HEK293T (cell line): ENCODE measurements around the gene CIBAR2.

ENCODE experiments used
- CTCF ChIA-PET: fragments of 350-600 bp; formaldehyde crosslinking; extraction: SDS; loops from one replicate; lab custom pipeline; 2021; ENCODE audit warnings: antibody characterized with exemption, inconsistent platforms; lab: Yijun Ruan, JAX
- POLR2A ChIA-PET: fragments of 350-600 bp; formaldehyde crosslinking; extraction: SDS; loops from one replicate; lab custom pipeline; 2020; ENCODE audit warnings: antibody characterized with exemption, inconsistent platforms; lab: Yijun Ruan, JAX
- DNase-seq: peaks from one replicate; pipeline ENCODE4 v3.0.0; 2012; ENCODE audit warnings: mixed read lengths; ENCODE audit errors: extremely low spot score
- ARNT ChIP-seq: fragments of 450-650 bp; IDR thresholded peaks from 2 replicates; pipeline ENCODE4 v1.6.1; 2017; ENCODE audit warnings: mild to moderate bottlenecking
- BHLHE40 ChIP-seq: fragments of 450-650 bp; IDR thresholded peaks from 2 replicates; pipeline ENCODE4 v1.6.1; 2016; ENCODE audit warnings: mild to moderate bottlenecking, moderate library complexity, borderline replicate concordance
- CTBP1 ChIP-seq: fragments of 450-650 bp; IDR thresholded peaks from 2 replicates; pipeline ENCODE4 v1.6.1; 2016; ENCODE audit warnings: borderline replicate concordance
- ELF4 ChIP-seq: fragments of 450-650 bp; IDR thresholded peaks from 2 replicates; pipeline ENCODE4 v1.6.1; 2017; ENCODE audit warnings: antibody characterized with exemption
- FOXA1 ChIP-seq: fragments of 450-650 bp; IDR thresholded peaks from 2 replicates; pipeline ENCODE4 v1.6.1; 2016; ENCODE audit warnings: mild to moderate bottlenecking
- FOXK2 ChIP-seq: fragments of 450-650 bp; IDR thresholded peaks from 2 replicates; pipeline ENCODE4 v1.6.1; 2016; ENCODE audit warnings: mild to moderate bottlenecking
- FOXM1 ChIP-seq: fragments of 450-650 bp; IDR thresholded peaks from 2 replicates; pipeline ENCODE4 v1.6.1; 2017; ENCODE audit warnings: mild to moderate bottlenecking, borderline replicate concordance
- HDGF ChIP-seq: fragments of 450-650 bp; IDR thresholded peaks from 2 replicates; pipeline ENCODE4 v1.6.1; 2017; ENCODE audit warnings: antibody characterized with exemption, borderline replicate concordance
- L3MBTL2 ChIP-seq: fragments of 450-650 bp; conservative IDR thresholded peaks from 2 replicates; pipeline ENCODE4 v1.6.1; 2016; ENCODE audit warnings: mild to moderate bottlenecking
- LEF1 ChIP-seq: fragments of 450-650 bp; IDR thresholded peaks from 2 replicates; pipeline ENCODE4 v1.6.1; 2017; ENCODE audit warnings: mild to moderate bottlenecking, borderline replicate concordance
- NFRKB ChIP-seq: fragments of 450-650 bp; IDR thresholded peaks from 2 replicates; pipeline ENCODE4 v1.6.1; 2016; ENCODE audit warnings: mild to moderate bottlenecking, moderate library complexity
- SP1 ChIP-seq: fragments of 450-650 bp; IDR thresholded peaks from 2 replicates; pipeline ENCODE4 v1.6.1; 2017
- SUZ12 ChIP-seq: fragments of 450-650 bp; IDR thresholded peaks from 2 replicates; pipeline ENCODE4 v1.6.1; 2016; ENCODE audit warnings: mild to moderate bottlenecking
- TARDBP ChIP-seq: fragments of 450-650 bp; IDR thresholded peaks from 2 replicates; pipeline ENCODE4 v1.6.1; 2016
- ZNF384 ChIP-seq: fragments of 450-650 bp; IDR thresholded peaks from 2 replicates; pipeline ENCODE4 v1.6.1; 2016
- TF ChIP-seq, protein P1 (sequence below): fragments of 450-650 bp; IDR thresholded peaks from 2 replicates; pipeline ENCODE4 v1.6.1; 2016

CIBAR2 gene

DNA sequence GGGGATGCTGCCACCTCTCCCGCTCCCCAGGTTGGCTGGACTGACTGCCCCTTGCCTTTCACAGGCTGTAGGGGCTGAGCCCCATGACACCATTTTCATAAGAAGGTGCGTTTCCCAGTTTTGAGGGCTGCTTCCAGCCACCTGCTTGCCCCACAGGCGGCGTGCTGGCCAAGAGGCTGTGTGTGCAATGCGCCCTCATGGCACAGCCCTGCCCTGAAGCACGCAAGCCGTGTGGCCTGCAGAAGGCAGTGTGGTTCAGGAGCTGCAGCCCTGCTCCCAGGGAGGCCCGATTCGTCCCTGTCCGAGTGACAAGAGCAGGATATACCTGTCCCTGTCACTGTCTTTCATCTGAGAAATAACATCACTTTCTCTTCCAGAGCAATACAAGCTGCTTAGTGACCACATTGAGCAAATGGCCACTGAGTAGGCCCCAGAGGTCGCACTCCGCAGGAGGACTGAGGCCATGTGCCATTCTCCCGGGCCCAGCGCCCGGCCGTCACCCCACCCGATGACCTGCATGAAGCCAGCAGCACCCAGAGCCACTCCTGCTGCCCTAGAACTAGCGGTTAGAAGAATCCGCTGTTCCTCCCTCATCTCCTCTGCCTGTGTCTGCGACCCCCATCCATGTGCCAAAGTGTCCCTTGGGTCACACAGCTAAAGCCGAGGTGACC is 24.2 kb downstream of the CIBAR2 start:
- ChIA-PET POLR2A (no interaction called here), CTCF (no interaction called here)
- DNase-seq: no peak
- TF ChIP-seq HDGF (no peak), L3MBTL2 (no peak), LEF1 (no peak), NFRKB (no peak), ELF4 (no peak)

DNA sequence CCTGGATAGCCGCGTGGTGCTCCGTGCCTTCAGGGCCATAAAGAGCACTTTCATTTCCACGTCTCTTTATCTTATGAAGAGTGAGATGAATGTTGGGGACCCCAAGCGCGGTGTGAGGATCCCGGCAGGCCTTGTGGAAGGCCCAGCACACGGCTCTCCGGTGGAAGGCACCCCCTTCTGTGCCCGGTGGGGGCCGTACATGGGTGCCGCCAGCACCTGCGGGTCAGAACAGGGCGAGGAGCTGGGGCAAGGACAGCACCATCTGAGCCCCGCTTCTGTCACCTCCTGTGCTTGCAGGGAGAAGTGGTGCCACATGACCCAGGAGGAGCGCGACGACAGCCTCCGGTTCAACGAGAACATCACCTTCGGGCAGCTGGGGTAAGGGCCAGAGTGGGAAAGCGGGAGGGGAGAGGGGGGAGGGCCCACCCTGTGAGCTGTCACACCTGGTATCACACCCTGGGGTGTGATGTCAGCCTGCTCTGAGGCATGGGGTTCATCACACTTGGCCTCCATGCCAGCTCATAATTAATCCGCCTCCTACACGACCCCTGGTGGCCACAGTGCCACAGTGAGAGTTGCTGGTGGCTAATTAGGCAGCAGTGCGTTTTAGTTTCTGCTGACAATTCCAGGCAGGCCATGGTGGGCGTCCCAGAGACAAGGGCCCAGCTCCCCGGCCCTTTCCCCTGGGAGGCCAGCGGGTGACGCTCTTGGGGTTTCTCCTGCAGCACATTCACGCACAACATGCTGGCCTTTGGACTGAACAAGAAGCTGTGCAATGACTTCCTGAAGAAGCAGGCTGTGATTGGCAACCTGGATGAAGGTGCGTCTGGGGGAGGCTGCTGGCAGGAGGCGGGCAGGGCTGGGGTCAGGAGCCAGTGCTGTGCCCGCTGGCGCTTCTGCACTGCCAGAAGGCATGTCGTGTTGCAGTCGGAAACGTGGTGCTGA is 25.7 kb downstream of the CIBAR2 start:
- CTCF ChIA-PET: interaction anchor here (0.7 to 1.2 kb wide), 4 partner anchors 9 to 104 kb away, joined by 3 to 8 read pairs (median 4); no protein-coding TSS in a partner anchor
- TF ChIP-seq FOXM1: no peak
- TF ChIP-seq ARNT: no peak
- no peak for TF ChIP-seq LEF1
- TF ChIP-seq FOXA1: no peak
- TF ChIP-seq ZNF384: no peak
- no peak for TF ChIP-seq TARDBP
- TF ChIP-seq CTBP1: no peak
- no peak for TF ChIP-seq SUZ12
- TF ChIP-seq FOXK2: no peak
- no peak for TF ChIP-seq HDGF
- TF ChIP-seq L3MBTL2: no peak
- no peak for TF ChIP-seq ELF4
- TF ChIP-seq NFRKB: no peak
- TF ChIP-seq, protein P1, sequence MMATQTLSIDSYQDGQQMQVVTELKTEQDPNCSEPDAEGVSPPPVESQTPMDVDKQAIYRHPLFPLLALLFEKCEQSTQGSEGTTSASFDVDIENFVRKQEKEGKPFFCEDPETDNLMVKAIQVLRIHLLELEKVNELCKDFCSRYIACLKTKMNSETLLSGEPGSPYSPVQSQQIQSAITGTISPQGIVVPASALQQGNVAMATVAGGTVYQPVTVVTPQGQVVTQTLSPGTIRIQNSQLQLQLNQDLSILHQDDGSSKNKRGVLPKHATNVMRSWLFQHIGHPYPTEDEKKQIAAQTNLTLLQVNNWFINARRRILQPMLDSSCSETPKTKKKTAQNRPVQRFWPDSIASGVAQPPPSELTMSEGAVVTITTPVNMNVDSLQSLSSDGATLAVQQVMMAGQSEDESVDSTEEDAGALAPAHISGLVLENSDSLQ: no peak
- DNase-seq: peak; percentile 69
- POLR2A ChIA-PET: interaction anchor here (1.5 kb wide), 1 partner anchor 76 kb away, joined by 5 read pairs; the partner anchor contains the start of gene ZDHHC7

DNA sequence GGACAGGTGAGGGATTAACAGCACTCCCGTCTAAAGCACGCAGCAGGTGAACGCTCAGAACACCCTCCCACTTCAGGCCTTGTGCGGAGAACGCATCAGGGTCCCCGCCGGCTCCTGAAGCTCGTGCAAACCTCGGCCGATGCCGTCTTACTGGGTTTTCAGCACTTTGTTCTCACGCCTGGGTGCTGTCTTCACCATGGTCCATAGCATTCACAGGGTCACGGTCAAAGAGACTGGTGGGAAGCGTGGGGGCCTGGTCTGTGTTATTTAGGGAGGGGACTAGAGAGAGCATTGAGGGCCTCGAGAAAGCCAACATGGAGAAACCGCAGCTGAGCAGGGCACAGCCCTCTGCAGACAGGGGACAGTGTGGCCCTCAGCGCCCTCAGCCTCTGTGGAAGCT is 26.6 kb downstream of the CIBAR2 start:
- ChIA-PET CTCF (no interaction called here), POLR2A (interaction anchor here (1.5 kb wide), 1 partner anchor 75 kb away, joined by 5 read pairs; the partner anchor contains the start of gene ZDHHC7)
- no peak for DNase-seq
- TF ChIP-seq L3MBTL2 (no peak), SUZ12 (no peak), FOXA1 (no peak), CTBP1 (no peak), LEF1 (no peak), ZNF384 (no peak), ARNT (no peak), NFRKB (no peak), HDGF (no peak), FOXM1 (no peak), SP1 (no peak)
- TF ChIP-seq, protein P1: no peak

DNA sequence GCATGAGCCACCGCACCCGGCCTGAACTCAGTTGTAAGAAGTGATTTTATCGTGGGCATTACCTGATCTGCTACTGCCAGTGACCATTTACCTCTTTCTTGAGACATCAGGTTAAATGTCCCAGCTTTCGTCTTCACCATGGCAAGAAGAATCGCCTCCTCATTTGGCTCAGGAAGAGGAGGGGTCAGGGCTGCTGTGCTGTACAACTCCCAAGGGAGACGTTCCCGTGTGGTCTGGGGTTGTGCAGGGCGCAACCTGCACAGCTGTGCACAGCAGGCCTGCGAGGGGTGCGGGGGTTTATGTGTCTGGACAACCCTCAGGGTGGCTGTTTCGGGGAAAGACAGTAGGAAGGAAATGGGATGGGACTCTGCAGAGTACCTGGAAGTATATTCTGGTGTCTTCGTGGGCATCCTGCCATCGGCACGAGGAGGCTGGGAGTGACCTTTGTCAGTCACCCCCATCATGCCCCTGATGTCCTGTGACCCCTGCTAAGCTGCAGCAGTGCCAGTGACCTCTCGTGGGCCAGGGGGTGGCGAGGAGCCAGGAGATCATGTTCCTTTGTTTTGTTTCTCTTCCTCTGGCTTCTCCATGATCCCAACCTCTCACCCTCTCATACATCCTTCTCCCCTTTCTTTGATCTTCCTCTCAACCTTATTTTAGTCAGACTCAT is 27.3 kb downstream of the CIBAR2 start:
- no peak for DNase-seq
- POLR2A ChIA-PET: no interaction called here
- CTCF ChIA-PET: interaction anchor here (1.4 kb wide), 1 partner anchor 29 kb away, joined by 3 read pairs; no protein-coding TSS in a partner anchor
- no peak for TF ChIP-seq L3MBTL2
- no peak for TF ChIP-seq BHLHE40
- TF ChIP-seq SUZ12: no peak
- no peak for TF ChIP-seq HDGF
- TF ChIP-seq ELF4: no peak
- TF ChIP-seq NFRKB: no peak
- no peak for TF ChIP-seq ZNF384
- TF ChIP-seq FOXA1: no peak
- no peak for TF ChIP-seq ARNT
- TF ChIP-seq, protein P1: no peak
- TF ChIP-seq FOXM1: no peak
- TF ChIP-seq SP1: no peak
- TF ChIP-seq CTBP1: no peak
- TF ChIP-seq TARDBP: no peak
- TF ChIP-seq LEF1: no peak
- no peak for TF ChIP-seq FOXK2

DNA sequence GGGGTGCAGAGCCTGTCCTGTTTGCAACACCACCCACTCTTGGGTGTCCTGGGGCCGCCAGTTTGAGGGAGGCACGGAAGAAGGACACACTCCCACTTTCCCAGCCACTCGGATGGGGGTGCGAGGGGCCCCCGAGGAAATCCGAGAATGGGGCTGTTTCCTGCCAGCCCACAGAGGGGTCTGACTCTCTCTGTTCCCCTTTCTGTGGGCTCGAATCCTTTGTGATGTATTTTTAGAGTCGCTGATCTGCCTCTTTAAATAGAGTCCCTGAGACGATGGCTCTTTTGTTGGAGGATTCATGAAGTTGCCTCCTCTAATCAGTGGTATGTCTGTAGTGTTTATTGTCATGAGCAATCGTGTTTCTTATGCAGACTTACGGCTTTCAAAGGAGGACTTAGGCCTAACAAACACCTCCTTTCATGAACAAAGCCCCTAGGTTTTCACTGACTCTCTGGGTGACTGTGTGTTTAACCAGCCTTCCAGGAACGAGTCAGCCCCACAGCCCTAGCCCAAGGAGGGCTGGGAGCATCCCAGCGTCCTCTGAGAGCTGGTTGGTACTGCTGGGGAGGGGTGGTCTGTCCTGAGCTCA is 29.1 kb downstream of the CIBAR2 start:
- TF ChIP-seq L3MBTL2 (no peak), ARNT (no peak), BHLHE40 (no peak), SP1 (no peak), CTBP1 (no peak), FOXA1 (no peak), TARDBP (no peak), FOXK2 (no peak), FOXM1 (no peak), HDGF (no peak), LEF1 (no peak), NFRKB (no peak), SUZ12 (no peak), ZNF384 (no peak), ELF4 (no peak)
- TF ChIP-seq, protein P1: no peak
- ChIA-PET CTCF (interaction anchor here (0.6 kb wide), 1 partner anchor 190 kb away, joined by 3 read pairs; no protein-coding TSS in a partner anchor), POLR2A (no interaction called here)
- DNase-seq: no peak
